A549 (cell line): Measurements from ENCODE around the gene MAP1S. TPM values are rescaled to one million over a fixed set of nuclear protein-coding genes. Genes with fewer than 3 reads are reported as not detected.

Experiments
- ATAC-seq, 2 experiments: fragments of 200-7000 bp in 1 of 2; fragments of >200 bp in 1 of 2; cut with Nextera tagmentation in 1 of 2; cut with Tn5 transposase in 1 of 2; 3 replicates each; pipeline versions ENCODE4 v1.8.0 to v1.9.1; 2018 to 2020; ENCODE audit warnings: mild to moderate bottlenecking in 1 of 2, moderate library complexity in 1 of 2
- CTCF ChIA-PET: fragments of 300-600 bp; sonication (Branson Sonifier 250); formaldehyde crosslinking; extraction: SDS; loops from one replicate; lab custom pipeline; 2021; ENCODE audit warnings: antibody characterized with exemption, inconsistent platforms; lab: Yijun Ruan, JAX
- POLR2A ChIA-PET: fragments of 350-600 bp; formaldehyde crosslinking; extraction: SDS; loops from one replicate; lab custom pipeline; 2021; ENCODE audit warnings: antibody characterized with exemption, inconsistent platforms; lab: Yijun Ruan, JAX
- DNase-seq, 2 experiments: peaks; one replicate each; pipeline versions ENCODE4 v3.0.0 to v3.0.0-alpha.2; 2011 to 2016; ENCODE audit warnings: low read depth in 1 of 2, low spot score in 1 of 2
- FAIRE-seq: peaks from 2 replicates; lab custom pipeline; 2011; peaks lifted over from hg19 to GRCh38; lab: Jason Lieb, UNC
- H3K27ac ChIP-seq, 2 experiments: fragments of >200 bp; sonication (Bioruptor Twin); formaldehyde crosslinking; 3 replicates each; pipeline ENCODE4 v1.5.1; 2016 to 2017
- H3K4me1 ChIP-seq: fragments of >200 bp; sonication (Bioruptor Twin); formaldehyde crosslinking; 3 replicates; pipeline ENCODE4 v1.6.1; 2016
- H3K4me2 ChIP-seq: fragments of >200 bp; sonication (Bioruptor Twin); formaldehyde crosslinking; 3 replicates; pipeline ENCODE4 v1.6.1; 2016
- H3K4me3 ChIP-seq: fragments of >200 bp; sonication (Bioruptor Twin); formaldehyde crosslinking; 3 replicates; pipeline ENCODE4 v1.5.1; 2016
- H3K9me3 ChIP-seq: fragments of >200 bp; sonication (Bioruptor Twin); formaldehyde crosslinking; 3 replicates; pipeline ENCODE4 v1.6.1; 2016
- BHLHE40 ChIP-seq: IDR thresholded peaks from 2 replicates; pipeline ENCODE4 v1.6.1; 2012; ENCODE audit warnings: low read depth, low read length, inconsistent platforms
- CHD2 ChIP-seq: fragments of 150-350 bp; IDR thresholded peaks from 2 replicates; pipeline ENCODE4 v1.6.1; 2014; ENCODE audit warnings: low read length; ENCODE audit not compliant: partially characterized antibody
- CHD4 ChIP-seq: fragments of 200-600 bp; sonication (generic); IDR thresholded peaks from 2 replicates; pipeline ENCODE4 v1.6.1; 2016; ENCODE audit warnings: antibody characterized with exemption, mild to moderate bottlenecking, borderline replicate concordance
- EP300 ChIP-seq, 2 experiments: fragments of >200 bp; sonication (Bioruptor Twin); formaldehyde crosslinking; IDR thresholded peaks; 2 replicates in 1 of 2; 3 replicates in 1 of 2; pipeline ENCODE4 v1.6.1; 2016 to 2017
- ESRRA ChIP-seq: fragments of 150-350 bp; IDR thresholded peaks from 2 replicates; pipeline ENCODE4 v1.6.1; 2014; ENCODE audit warnings: mild to moderate bottlenecking, low read length, borderline replicate concordance
- FOXS1 ChIP-seq: fragments of 250-450 bp; sonication (Bioruptor Pico); IDR thresholded peaks from 2 replicates; pipeline ENCODE4 v1.5.0; 2020; ENCODE audit warnings: mild to moderate bottlenecking, moderate library complexity
- HDAC2 ChIP-seq: fragments of 200-600 bp; sonication (generic); IDR thresholded peaks from 2 replicates; pipeline ENCODE4 v1.6.1; 2016
- HOXA7 ChIP-seq: fragments of 250-450 bp; sonication (Bioruptor Pico); IDR thresholded peaks from 2 replicates; pipeline ENCODE4 v1.5.0; 2020; ENCODE audit warnings: mild to moderate bottlenecking, moderate library complexity
- JUNB ChIP-seq: fragments of >200 bp; sonication (Bioruptor Twin); formaldehyde crosslinking; IDR thresholded peaks from 2 replicates; pipeline ENCODE4 v1.6.1; 2016
- NR3C1 ChIP-seq: fragments of >200 bp; sonication (Bioruptor Twin); formaldehyde crosslinking; IDR thresholded peaks from 3 replicates; pipeline ENCODE4 v1.6.1; 2017
- POLR2A ChIP-seq: IDR thresholded peaks from 2 replicates; pipeline ENCODE4 v1.6.1; 2012; ENCODE audit warnings: mild to moderate bottlenecking, low read length
- POLR2AphosphoS2 ChIP-seq: conservative IDR thresholded peaks from 2 replicates; pipeline ENCODE4 v1.6.1; 2012; ENCODE audit warnings: low read length, improper control_type of control experiment, inconsistent platforms
- RAD21 ChIP-seq, 2 experiments: fragments of >200 bp in 1 of 2; sonication (Bioruptor Twin) in 1 of 2; formaldehyde crosslinking in 1 of 2; IDR thresholded peaks in 1 of 2; conservative IDR thresholded peaks in 1 of 2; 2 replicates in 1 of 2; 3 replicates in 1 of 2; pipeline ENCODE4 v1.6.1; 2012 to 2018; ENCODE audit warnings: inconsistent platforms in 1 of 2
- RFX5 ChIP-seq: fragments of 450-650 bp; IDR thresholded peaks from 2 replicates; pipeline ENCODE4 v1.7.1; 2014; ENCODE audit warnings: antibody characterized with exemption, mild to moderate bottlenecking, moderate library complexity
- SMC3 ChIP-seq: fragments of >200 bp; sonication (Bioruptor Twin); formaldehyde crosslinking; IDR thresholded peaks from 3 replicates; pipeline ENCODE4 v1.6.1; 2018; ENCODE audit warnings: inconsistent platforms
- TP53 ChIP-seq: fragments of 250-450 bp; sonication (Bioruptor Pico); IDR thresholded peaks from 2 replicates; pipeline ENCODE4 v1.5.0; 2021; ENCODE audit warnings: mild to moderate bottlenecking, moderate library complexity
- ZSCAN20 ChIP-seq: fragments of 250-450 bp; sonication (Bioruptor Pico); IDR thresholded peaks from 2 replicates; pipeline ENCODE4 v1.8.0; 2022; ENCODE audit warnings: mild to moderate bottlenecking, moderate library complexity
- WGBS: methylation state at CpG from one replicate; pipeline ENCODE4 v1.1.6; 2017; ENCODE audit errors: missing lambda C conversion rate; 5-methylcytosine and 5-hydroxymethylcytosine counted together
- polyA plus RNA-seq, 4 experiments: library from polyadenylated mRNA; depleted of rRNA in 3 of 4; stranded (reverse); fragments of >200 nt; fragmentation: RNase III in 1 of 4; extraction: RNeasy Plus Mini Kit Qiagen cat#74134 plus additional on column Dnase treatment in 1 of 4; gene quantifications; 2 replicates in 3 of 4; 3 replicates in 1 of 4; pipeline ENCODE4 v1.2.3, GENCODE V29; 2011 to 2017
- TF ChIP-seq, protein P1 (sequence below): fragments of 200-600 bp; sonication (generic); IDR thresholded peaks from 2 replicates; pipeline ENCODE4 v1.6.1; 2016; ENCODE audit warnings: antibody characterized with exemption, mild to moderate bottlenecking, moderate library complexity
- TF ChIP-seq, protein P2 (sequence below): fragments of 450-650 bp; IDR thresholded peaks from 2 replicates; pipeline ENCODE4 v1.6.1; 2014; ENCODE audit warnings: antibody characterized with exemption
- TF ChIP-seq, protein P3 (sequence below): IDR thresholded peaks from 2 replicates; pipeline ENCODE4 v1.6.1; 2012

The MAP1S gene
- polyA plus RNA-seq, 2 of the 4 experiments (the other 2 are of a cell fraction) = 8.3 to 26.9 TPM

DNA sequence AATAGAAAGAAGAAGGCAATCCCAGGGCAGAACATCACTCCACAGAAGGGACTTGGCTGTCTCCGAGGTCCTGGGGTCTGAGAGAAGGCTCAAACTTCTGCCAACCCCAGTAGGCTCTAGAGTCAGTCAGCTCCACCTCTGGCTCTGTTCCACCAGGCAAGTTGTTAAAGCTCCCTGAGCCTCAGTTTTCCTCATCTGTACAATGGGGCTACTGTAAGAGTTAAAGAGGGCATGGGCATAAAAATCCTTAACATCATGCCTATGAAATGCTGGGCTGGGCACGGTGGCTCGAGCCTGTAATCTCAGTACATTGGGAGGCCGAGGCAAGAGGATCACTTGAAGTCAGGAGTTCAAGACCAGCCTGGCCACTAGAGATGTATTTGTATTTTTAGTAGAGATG is 36.2 kb upstream of the MAP1S start:
- no peak overlapping the region for H3K4me3 ChIP-seq
- ATAC-seq (no peak), DNase-seq (no peak), FAIRE-seq (no peak)
- WGBS = 73% methylated on average over 4 of the region's 4 CpGs
- no peak overlapping the region for H3K4me2 ChIP-seq
- no peak overlapping the region for H3K27ac ChIP-seq
- no peaks in the 10 kb centered on the region for H3K9me3 ChIP-seq
- POLR2A ChIA-PET = no interaction called here
- CTCF ChIA-PET = interaction anchor here (0.8 to 1.2 kb wide), 3 partner anchors 21 to 83 kb away, joined by 3 read pairs; no protein-coding TSS in a partner anchor
- peaks cover 36% of the 10 kb centered on the region for H3K4me1 ChIP-seq
- TF ChIP-seq POLR2AphosphoS2 (no peak), NR3C1 (no peak), SMC3 (no peak), RAD21 (conservative IDR thresholded peaks at IDR 0.05 in 1 of 2, IDR thresholded peaks at IDR 0.05 in 1 of 2) (no peak), ZSCAN20 (no peak), JUNB (no peak), TP53 (CRISPR knock-in tag) (no peak), EP300 (IDR thresholded peaks at IDR 0.05) (no peak), HOXA7 (CRISPR knock-in tag) (no peak), FOXS1 (CRISPR knock-in tag) (no peak)
- TF ChIP-seq, protein P1, sequence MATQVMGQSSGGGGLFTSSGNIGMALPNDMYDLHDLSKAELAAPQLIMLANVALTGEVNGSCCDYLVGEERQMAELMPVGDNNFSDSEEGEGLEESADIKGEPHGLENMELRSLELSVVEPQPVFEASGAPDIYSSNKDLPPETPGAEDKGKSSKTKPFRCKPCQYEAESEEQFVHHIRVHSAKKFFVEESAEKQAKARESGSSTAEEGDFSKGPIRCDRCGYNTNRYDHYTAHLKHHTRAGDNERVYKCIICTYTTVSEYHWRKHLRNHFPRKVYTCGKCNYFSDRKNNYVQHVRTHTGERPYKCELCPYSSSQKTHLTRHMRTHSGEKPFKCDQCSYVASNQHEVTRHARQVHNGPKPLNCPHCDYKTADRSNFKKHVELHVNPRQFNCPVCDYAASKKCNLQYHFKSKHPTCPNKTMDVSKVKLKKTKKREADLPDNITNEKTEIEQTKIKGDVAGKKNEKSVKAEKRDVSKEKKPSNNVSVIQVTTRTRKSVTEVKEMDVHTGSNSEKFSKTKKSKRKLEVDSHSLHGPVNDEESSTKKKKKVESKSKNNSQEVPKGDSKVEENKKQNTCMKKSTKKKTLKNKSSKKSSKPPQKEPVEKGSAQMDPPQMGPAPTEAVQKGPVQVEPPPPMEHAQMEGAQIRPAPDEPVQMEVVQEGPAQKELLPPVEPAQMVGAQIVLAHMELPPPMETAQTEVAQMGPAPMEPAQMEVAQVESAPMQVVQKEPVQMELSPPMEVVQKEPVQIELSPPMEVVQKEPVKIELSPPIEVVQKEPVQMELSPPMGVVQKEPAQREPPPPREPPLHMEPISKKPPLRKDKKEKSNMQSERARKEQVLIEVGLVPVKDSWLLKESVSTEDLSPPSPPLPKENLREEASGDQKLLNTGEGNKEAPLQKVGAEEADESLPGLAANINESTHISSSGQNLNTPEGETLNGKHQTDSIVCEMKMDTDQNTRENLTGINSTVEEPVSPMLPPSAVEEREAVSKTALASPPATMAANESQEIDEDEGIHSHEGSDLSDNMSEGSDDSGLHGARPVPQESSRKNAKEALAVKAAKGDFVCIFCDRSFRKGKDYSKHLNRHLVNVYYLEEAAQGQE = no peak
- TF ChIP-seq, protein P2, sequence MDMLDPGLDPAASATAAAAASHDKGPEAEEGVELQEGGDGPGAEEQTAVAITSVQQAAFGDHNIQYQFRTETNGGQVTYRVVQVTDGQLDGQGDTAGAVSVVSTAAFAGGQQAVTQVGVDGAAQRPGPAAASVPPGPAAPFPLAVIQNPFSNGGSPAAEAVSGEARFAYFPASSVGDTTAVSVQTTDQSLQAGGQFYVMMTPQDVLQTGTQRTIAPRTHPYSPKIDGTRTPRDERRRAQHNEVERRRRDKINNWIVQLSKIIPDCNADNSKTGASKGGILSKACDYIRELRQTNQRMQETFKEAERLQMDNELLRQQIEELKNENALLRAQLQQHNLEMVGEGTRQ = no peak

DNA sequence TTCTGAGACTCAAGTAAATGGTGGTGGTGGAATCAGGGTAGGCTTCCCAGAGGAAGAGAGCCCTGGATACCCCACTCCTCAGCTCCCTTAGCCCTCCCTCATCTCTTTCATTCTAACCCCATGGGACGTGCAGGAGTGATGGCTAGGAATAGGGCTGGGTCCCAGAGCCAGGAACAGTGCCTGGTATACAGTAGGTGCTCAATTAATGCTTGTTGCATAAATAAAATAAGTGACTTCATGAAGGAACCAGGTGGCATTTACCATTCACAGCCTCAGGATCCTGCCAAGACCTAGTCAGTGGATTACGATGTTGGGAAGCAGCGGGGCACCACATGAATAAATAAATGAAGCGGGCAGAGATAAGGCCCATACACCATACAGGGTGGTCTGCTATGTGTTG is 35.0 kb upstream of the MAP1S start:
- 92% methylated on average over 3 of the region's 4 CpGs for WGBS
- Histone ChIP-seq H3K4me1 (peaks cover 43% of the 10 kb centered on the region), H3K4me2 (no peak overlapping the region), H3K9me3 (no peaks in the 10 kb centered on the region), H3K4me3 (no peak overlapping the region), H3K27ac (peak overlapping the region in 1 of 2 experiments; percentile 36; a peak in 2 of 6 replicates)
- ATAC-seq (no peak), FAIRE-seq (no peak), DNase-seq (no peak)
- ChIA-PET CTCF (interaction anchor here (0.6 kb wide), 1 partner anchor 258 kb away, joined by 3 read pairs; no protein-coding TSS in a partner anchor), POLR2A (no interaction called here)
- no peak for TF ChIP-seq SMC3
- no peak for TF ChIP-seq ESRRA
- no peak for TF ChIP-seq RAD21 (conservative IDR thresholded peaks at IDR 0.05 in 1 of 2, IDR thresholded peaks at IDR 0.05 in 1 of 2)
- TF ChIP-seq, protein P3, sequence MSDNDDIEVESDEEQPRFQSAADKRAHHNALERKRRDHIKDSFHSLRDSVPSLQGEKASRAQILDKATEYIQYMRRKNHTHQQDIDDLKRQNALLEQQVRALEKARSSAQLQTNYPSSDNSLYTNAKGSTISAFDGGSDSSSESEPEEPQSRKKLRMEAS = no peak
- no peak for TF ChIP-seq RFX5
- TF ChIP-seq CHD2 = no peak
- TF ChIP-seq POLR2A = no peak
- TF ChIP-seq ZSCAN20 = no peak
- TF ChIP-seq TP53 (CRISPR knock-in tag) = no peak
- TF ChIP-seq CHD4 = no peak
- TF ChIP-seq HDAC2 = no peak
- TF ChIP-seq BHLHE40 = no peak

DNA sequence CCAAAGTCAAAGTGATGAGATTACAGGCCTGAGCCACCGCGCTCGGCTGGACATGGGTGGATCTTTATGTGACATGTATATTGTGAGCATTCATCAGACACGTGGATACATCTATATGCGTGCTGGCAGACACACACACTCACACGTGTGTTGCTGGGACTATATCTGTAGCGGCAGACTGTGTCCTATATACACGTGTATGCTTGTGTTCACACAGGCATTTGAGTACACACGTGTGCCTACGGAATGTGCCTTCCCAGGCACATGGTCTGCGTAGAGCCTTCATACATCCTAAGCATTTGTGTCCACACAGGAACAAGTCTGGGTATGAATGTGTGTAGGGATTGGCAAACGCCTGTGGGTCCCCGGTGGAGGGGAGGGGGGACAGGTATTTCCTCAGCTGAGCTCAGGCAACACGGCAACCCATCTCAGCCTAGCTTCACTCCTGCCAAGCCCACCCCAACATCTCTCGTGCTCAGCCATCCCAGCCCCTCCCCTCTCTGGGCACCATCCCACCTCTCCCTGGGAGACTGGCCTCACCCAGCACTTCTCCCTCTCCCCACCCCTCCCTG is 33.7 kb upstream of the MAP1S start:
- CTCF ChIA-PET = no interaction called here
- H3K9me3 ChIP-seq = no peaks in the 10 kb centered on the region
- peaks cover 30% of the 10 kb centered on the region for H3K4me1 ChIP-seq
- peak overlapping the region; percentile 84 to 92 for H3K27ac ChIP-seq
- WGBS = 62% methylated on average over 15 of the region's 15 CpGs
- peak; percentile 8 to 12; a peak in 3 of 6 replicates for ATAC-seq
- FAIRE-seq = no peak
- H3K4me2 ChIP-seq = peak overlapping the region; percentile 86
- POLR2A ChIA-PET = no interaction called here
- H3K4me3 ChIP-seq = no peak overlapping the region
- no peak for TF ChIP-seq ESRRA
- peak in 1 of 2 experiments; percentile 16 for DNase-seq
